Activated CD4-positive, alpha-beta T cell treated with anti-CD3 and anti-CD28 coated beads for 24 hours (primary cell): ENCODE results near the gene SNX32.

ENCODE experiments used
- DNase-seq, 2 donors: peaks; one replicate each; pipeline ENCODE4 v3.0.0-alpha.2; 2020; ENCODE audit warnings: low read depth in 2 of 2

The SNX32 gene

GRCh38 chr11:65797711-65798110, 36.1 kb upstream of the SNX32 start:
- DNase-seq: no peak

GRCh38 chr11:65798882-65799281, 34.9 kb upstream of the SNX32 start:
- no peak for DNase-seq

- DNase-seq: no peak
Observed at GRCh38 chr11:65801153-65801987, 32.4 kb upstream of the SNX32 start.

GRCh38 chr11:65802841-65803240, 30.9 kb upstream of the SNX32 start:
- DNase-seq: no peak

GRCh38 chr11:65803797-65804492, 29.8 kb upstream of the SNX32 start:
- no peak for DNase-seq

GRCh38 chr11:65806979-65807378, 26.8 kb upstream of the SNX32 start:
- DNase-seq: no peak

- DNase-seq: no peak
Observed at GRCh38 chr11:65808744-65809341, 24.9 kb upstream of the SNX32 start.

- no peak for DNase-seq
Observed at GRCh38 chr11:65809496-65809895, 24.3 kb upstream of the SNX32 start.

GRCh38 chr11:65810046-65810868, 23.5 kb upstream of the SNX32 start:
- no peak for DNase-seq

GRCh38 chr11:65811764-65812475, 21.8 kb upstream of the SNX32 start:
- no peak for DNase-seq

- no peak for DNase-seq
Observed at GRCh38 chr11:65814131-65814985, 19.4 kb upstream of the SNX32 start.

- no peak for DNase-seq
Observed at GRCh38 chr11:65814986-65815565, 18.7 kb upstream of the SNX32 start.

- DNase-seq: no peak
Observed at GRCh38 chr11:65816696-65817095, 17.1 kb upstream of the SNX32 start.

- DNase-seq: no peak
Observed at GRCh38 chr11:65817312-65817834, 16.4 kb upstream of the SNX32 start.

- DNase-seq: peak; percentile 94 to 96
Observed at GRCh38 chr11:65817835-65818680, 15.7 kb upstream of the SNX32 start.

- DNase-seq: no peak
Observed at GRCh38 chr11:65821107-65821506, 12.7 kb upstream of the SNX32 start.

GRCh38 chr11:65822776-65823528, 10.8 kb upstream of the SNX32 start:
- DNase-seq: no peak
